HepG2 (cell line): ENCODE data around the gene CTAGE6. TPM values are rescaled to one million over a fixed set of nuclear protein-coding genes. Genes with fewer than 3 reads are reported as not detected.
A peak's percentile ranks its signal among the peaks of the same experiment; 100 is the strongest.
"Not testable (repeated sequence)": the region's sequence is repeated elsewhere in the genome, so short reads cannot be mapped to it uniquely, and the experiment has no call there.

Experiments used
- ATAC-seq: fragments of 200-7000 bp; cut with Tn5 transposase; 3 replicates; pipeline ENCODE4 v1.9.1; 2020; ENCODE audit warnings: mild to moderate bottlenecking, moderate library complexity
- BruUV-seq: library from RNA; stranded (reverse); fragments of 400-500 nt; replicated peaks from 2 replicates; lab custom pipeline; 2021; lab: Mats Ljungman, UMichigan
- CTCF ChIA-PET: fragments of 300-600 bp; formaldehyde crosslinking; extraction: SDS; loops from one replicate; lab custom pipeline; 2021; ENCODE audit warnings: low total read pairs, inconsistent platforms, low intra/inter-chr PET ratio; lab: Yijun Ruan, JAX
- POLR2A ChIA-PET: fragments of 350-600 bp; sonication (Branson Sonifier 250); formaldehyde crosslinking; loops from one replicate; lab custom pipeline; 2020; ENCODE audit warnings: antibody characterized with exemption, inconsistent platforms; lab: Yijun Ruan, JAX
- DNase-seq: peaks from one replicate; pipeline ENCODE4 v3.0.0-alpha.2; 2015; ENCODE audit warnings: low spot score
- FAIRE-seq: peaks from 3 replicates; lab custom pipeline; 2011; peaks lifted over from hg19 to GRCh38; lab: Jason Lieb, UNC
- H2AFZ ChIP-seq: one replicate; pipeline ENCODE4 v1.6.1; 2011; ENCODE audit warnings: low read length, inconsistent platforms
- H3K27ac ChIP-seq: fragments of 300-600 bp; 3 replicates; pipeline ENCODE4 v1.8.0; 2011; ENCODE audit warnings: mixed run types, mild to moderate bottlenecking, mixed read lengths, low read length, inconsistent platforms; ENCODE audit not compliant: insufficient read depth; ENCODE audit errors: extremely low read length
- H3K27me3 ChIP-seq, 2 experiments: fragments of 200-600 bp in 1 of 2; 2 replicates in 1 of 2; 3 replicates in 1 of 2; pipeline versions ENCODE4 v1.6.0 to v1.8.0; 2011; ENCODE audit warnings: low read length in 2 of 2, mild to moderate bottlenecking in 2 of 2, moderate library complexity in 2 of 2, inconsistent platforms in 1 of 2; ENCODE audit not compliant: insufficient read depth in 2 of 2, control insufficient read depth in 1 of 2
- H3K36me3 ChIP-seq, 2 experiments: fragments of 200-600 bp in 1 of 2; replicated peaks in 1 of 2; 2 replicates in 1 of 2; 3 replicates in 1 of 2; pipeline versions ENCODE4 v1.5.1 to v1.8.0; 2011; ENCODE audit warnings: low read length in 2 of 2, inconsistent platforms in 1 of 2; ENCODE audit not compliant: insufficient read depth in 2 of 2, control insufficient read depth in 1 of 2
- H3K4me1 ChIP-seq: 2 replicates; pipeline ENCODE4 v1.5.1; 2012; ENCODE audit warnings: low read length, inconsistent platforms; ENCODE audit not compliant: insufficient read depth
- H3K4me2 ChIP-seq: 2 replicates; pipeline ENCODE4 v1.6.0; 2011; ENCODE audit warnings: low read depth, low read length, inconsistent platforms
- H3K4me3 ChIP-seq, 3 experiments: fragments of 200-600 bp in 1 of 3; sonication (generic), shearing (Covaris generic) in 1 of 3; replicated peaks in 1 of 3; 2 replicates each; pipeline ENCODE4 v1.5.1; 2011 to 2016; ENCODE audit warnings: low read length in 3 of 3, inconsistent platforms in 2 of 3, low read depth in 2 of 3, mild to moderate bottlenecking in 2 of 3, control low read depth in 1 of 3, mixed read lengths in 1 of 3; ENCODE audit not compliant: insufficient read depth in 1 of 3
- H3K79me2 ChIP-seq: one replicate; pipeline ENCODE4 v1.6.1; 2011; ENCODE audit warnings: low read length, inconsistent platforms; ENCODE audit not compliant: insufficient read depth
- H3K9ac ChIP-seq: 2 replicates; pipeline ENCODE4 v1.6.0; 2011; ENCODE audit warnings: mild to moderate bottlenecking, low read depth, low read length, inconsistent platforms; ENCODE audit not compliant: insufficient read depth
- H3K9me3 ChIP-seq: 2 replicates; pipeline ENCODE4 v1.5.1; 2012; ENCODE audit warnings: mild to moderate bottlenecking, low read length
- H4K20me1 ChIP-seq: 2 replicates; pipeline ENCODE4 v1.6.0; 2011; ENCODE audit warnings: inconsistent platforms, mild to moderate bottlenecking, low read length, moderate library complexity; ENCODE audit not compliant: insufficient read depth
- CHD4 ChIP-seq: fragments of 200-600 bp; sonication (generic); IDR thresholded peaks from 2 replicates; pipeline ENCODE4 v1.7.0; 2017; ENCODE audit warnings: mild to moderate bottlenecking, low read length, borderline replicate concordance
- CTCF ChIP-seq: sonication (generic); formaldehyde crosslinking; IDR thresholded peaks from 2 replicates; pipeline ENCODE4 v1.5.0; 2020; ENCODE audit warnings: mild to moderate bottlenecking, missing genetic modification reagents, moderate library complexity
- NFRKB ChIP-seq: fragments of 450-650 bp; IDR thresholded peaks from 2 replicates; pipeline ENCODE4 v1.6.1; 2017
- PREB ChIP-seq: sonication (generic); formaldehyde crosslinking; IDR thresholded peaks from 2 replicates; pipeline ENCODE4 v1.4.0; 2020; ENCODE audit warnings: missing genetic modification reagents
- SMC3 ChIP-seq: IDR thresholded peaks from 2 replicates; pipeline ENCODE4 v1.6.1; 2011; ENCODE audit warnings: low read length, improper control_type of control experiment
- STAG1 ChIP-seq: sonication (generic); formaldehyde crosslinking; IDR thresholded peaks from 2 replicates; pipeline ENCODE4 v1.4.0; 2020; ENCODE audit warnings: missing genetic modification reagents
- ZNF354B ChIP-seq: sonication (generic); formaldehyde crosslinking; IDR thresholded peaks from 2 replicates; pipeline ENCODE4 v1.8.0; 2022; ENCODE audit warnings: mild to moderate bottlenecking, missing genetic modification reagents
- ZNF496 ChIP-seq: sonication (generic); formaldehyde crosslinking; IDR thresholded peaks from 2 replicates; pipeline ENCODE4 v1.8.1; 2023; ENCODE audit warnings: mild to moderate bottlenecking, moderate library complexity, missing genetic modification reagents; ENCODE audit not compliant: insufficient replicate concordance
- ZNF564 ChIP-seq: sonication (generic); formaldehyde crosslinking; IDR thresholded peaks from 2 replicates; pipeline ENCODE4 v1.8.1; 2023; ENCODE audit warnings: mild to moderate bottlenecking, missing genetic modification reagents
- ZNF746 ChIP-seq: sonication (generic); formaldehyde crosslinking; IDR thresholded peaks from 2 replicates; pipeline ENCODE4 v1.8.0; 2022; ENCODE audit warnings: mild to moderate bottlenecking, missing genetic modification reagents
- WGBS: methylation state at CpG from one replicate; pipeline ENCODE4 v1.1.6; 2017; ENCODE audit warnings: low lambda C conversion rate; 5-methylcytosine and 5-hydroxymethylcytosine counted together
- in situ Hi-C: cut with HindIII; loops from 2 replicates; pipeline ENCODE4 v1.10.0; 2017; ENCODE audit warnings: low pct_unique_long_range_greater_than_20kb; ENCODE audit not compliant: extremely low pct_ligation_motif_present
- intact Hi-C: fragments of 100-400 bp; cut with micrococcal nuclease; formaldehyde crosslinking; loops from one replicate; pipeline ENCODE4 v1.10.0; 2022; ENCODE audit not compliant: unreplicated experiment
- polyA plus RNA-seq, 8 experiments: library from polyadenylated mRNA; depleted of rRNA in 3 of 8; stranded (reverse) in 7 of 8; unstranded in 1 of 8; fragments of >200 nt; fragmentation: Illumina TruSeq in 4 of 8; extraction: Trizol in 4 of 8; gene quantifications; 2 replicates each; pipeline versions ENCODE4 v1.2.1 to v1.2.3, GENCODE V29; 2011 to 2016; ENCODE audit warnings: low read depth in 4 of 8, missing spikeins in 1 of 8, mixed read lengths in 1 of 8; ENCODE audit not compliant: insufficient read depth in 1 of 8
- total RNA-seq, 5 experiments: library from RNA; depleted of rRNA; stranded (reverse); fragments of >200 nt; fragmentation: Illumina TruSeq; extraction: Trizol; gene quantifications; 2 replicates each; pipeline ENCODE4 v1.2.3, GENCODE V29; 2016; ENCODE audit warnings: low read depth in 1 of 5
- TF ChIP-seq, protein P1 (sequence below): IDR thresholded peaks from 2 replicates; pipeline ENCODE4 v1.6.1; 2012; ENCODE audit warnings: low read depth, low read length, improper control_type of control experiment
- TF ChIP-seq, protein P2 (sequence below): sonication (generic); formaldehyde crosslinking; IDR thresholded peaks from 2 replicates; pipeline ENCODE4 v1.5.1; 2020; ENCODE audit warnings: mild to moderate bottlenecking, missing genetic modification reagents, moderate library complexity

CTAGE6 gene
- total and polyA plus RNA-seq, 2 of the 13 experiments (the other 11 are each of a cell fraction or from before 2014, with no cell fraction given): 0.09 TPM; not detected in 1

DNA sequence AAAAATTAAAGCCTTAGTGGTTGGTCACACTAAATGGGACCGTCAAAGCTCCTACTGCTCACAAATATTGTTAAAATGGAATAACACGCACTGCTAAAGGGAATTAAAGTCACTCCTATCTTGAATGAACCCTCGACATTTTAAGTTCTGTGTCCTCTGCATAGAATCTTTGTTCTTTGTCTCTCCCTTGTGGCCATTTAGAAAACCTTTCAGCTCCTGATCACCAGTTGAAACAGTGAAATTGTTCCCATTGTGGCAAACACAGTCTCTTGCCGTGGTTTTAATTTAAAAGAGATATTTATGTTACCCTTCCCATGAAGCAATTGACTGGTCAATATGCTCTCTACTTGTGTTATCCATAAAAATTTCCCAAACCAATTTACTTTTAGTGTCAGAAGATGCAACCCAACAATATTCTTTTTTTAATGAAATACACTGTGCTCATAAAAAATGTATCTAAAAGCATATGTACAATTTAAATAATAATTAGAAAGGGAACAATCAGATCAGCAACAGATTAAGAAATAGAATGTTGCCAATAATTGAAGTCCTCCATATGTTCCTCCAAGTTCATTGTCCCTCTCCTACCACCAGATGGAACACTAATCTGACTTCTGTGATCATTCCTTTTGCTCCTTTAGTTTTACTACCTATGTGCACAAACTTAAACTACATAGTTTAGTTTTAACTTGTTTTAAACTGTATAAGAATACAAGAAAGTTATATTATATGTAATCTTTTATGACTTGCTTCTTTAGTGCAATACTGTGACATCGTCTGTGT, 20.3 kb downstream of the CTAGE6 start:
- H2AFZ ChIP-seq, H3K4me3 ChIP-seq, H3K27me3 ChIP-seq, FAIRE-seq, H4K20me1 ChIP-seq, POLR2A ChIA-PET, H3K9ac ChIP-seq, BruUV-seq, H3K79me2 ChIP-seq, intact Hi-C loops, in situ Hi-C loops, H3K4me1 ChIP-seq, CTCF ChIA-PET, H3K4me2 ChIP-seq, H3K36me3 ChIP-seq, H3K9me3 ChIP-seq, H3K27ac ChIP-seq: not testable (repeated sequence)
- ATAC-seq: peak; percentile 84
- 2% methylated on average over 5 of the region's 5 CpGs for WGBS
- peak; percentile 70 for TF ChIP-seq CTCF (CRISPR knock-in tag)
- peak; percentile 67 for TF ChIP-seq STAG1 (CRISPR knock-in tag)
- peak; percentile 47; the same call in 1 of the 2 replicates for TF ChIP-seq SMC3
- peak; percentile 38 for DNase-seq

DNA sequence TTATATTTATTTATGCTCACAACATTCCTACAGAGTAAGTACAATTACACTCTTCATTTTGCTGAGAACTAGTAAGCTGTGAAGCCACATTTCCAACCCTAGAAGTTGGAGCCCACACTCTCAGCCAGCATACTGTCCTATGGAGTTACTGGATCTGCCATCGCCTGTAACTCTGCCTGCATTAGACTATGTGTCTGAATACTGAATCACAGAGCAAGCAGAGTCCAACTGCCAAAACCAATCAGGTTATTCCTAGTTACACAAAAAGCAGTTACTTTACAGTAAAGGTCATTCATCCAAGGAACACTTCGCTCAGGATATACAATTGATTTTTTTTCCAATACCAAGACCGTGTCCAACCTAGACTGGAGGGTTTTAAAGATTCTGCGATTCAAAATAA, 21.5 kb downstream of the CTAGE6 start:
- Histone ChIP-seq H3K27me3 (no peaks in the 10 kb centered on the region), H3K79me2 (no peaks in the 10 kb centered on the region), H3K9ac (no peak overlapping the region), H3K4me3 (no peak overlapping the region), H3K4me2 (no peak overlapping the region), H3K36me3 (no peaks in the 10 kb centered on the region), H3K27ac (no peak overlapping the region), H2AFZ (no peak overlapping the region), H3K4me1 (no peaks in the 10 kb centered on the region), H3K9me3 (no peaks in the 10 kb centered on the region), H4K20me1 (no peaks in the 10 kb centered on the region)
- intact Hi-C loops (no loop called here), in situ Hi-C loops (no loop called here)
- FAIRE-seq (no peak), DNase-seq (no peak), ATAC-seq (no peak)
- ChIA-PET POLR2A (no interaction called here), CTCF (no interaction called here)
- WGBS: 49% methylated on average over 4 of the region's 4 CpGs
- BruUV-seq: no TSS peak
- TF ChIP-seq, protein P1, sequence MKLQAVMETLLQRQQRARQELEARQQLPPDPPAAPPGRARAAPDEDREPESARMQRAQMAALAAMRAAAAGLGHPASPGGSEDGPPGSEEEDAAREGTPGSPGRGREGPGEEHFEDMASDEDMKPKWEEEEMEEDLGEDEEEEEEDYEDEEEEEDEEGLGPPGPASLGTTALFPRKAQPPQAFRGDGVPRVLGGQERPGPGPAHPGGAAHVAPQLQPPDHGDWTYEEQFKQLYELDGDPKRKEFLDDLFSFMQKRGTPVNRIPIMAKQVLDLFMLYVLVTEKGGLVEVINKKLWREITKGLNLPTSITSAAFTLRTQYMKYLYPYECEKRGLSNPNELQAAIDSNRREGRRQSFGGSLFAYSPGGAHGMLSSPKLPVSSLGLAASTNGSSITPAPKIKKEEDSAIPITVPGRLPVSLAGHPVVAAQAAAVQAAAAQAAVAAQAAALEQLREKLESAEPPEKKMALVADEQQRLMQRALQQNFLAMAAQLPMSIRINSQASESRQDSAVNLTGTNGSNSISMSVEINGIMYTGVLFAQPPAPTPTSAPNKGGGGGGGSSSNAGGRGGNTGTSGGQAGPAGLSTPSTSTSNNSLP: no peak
- TF ChIP-seq, protein P2, sequence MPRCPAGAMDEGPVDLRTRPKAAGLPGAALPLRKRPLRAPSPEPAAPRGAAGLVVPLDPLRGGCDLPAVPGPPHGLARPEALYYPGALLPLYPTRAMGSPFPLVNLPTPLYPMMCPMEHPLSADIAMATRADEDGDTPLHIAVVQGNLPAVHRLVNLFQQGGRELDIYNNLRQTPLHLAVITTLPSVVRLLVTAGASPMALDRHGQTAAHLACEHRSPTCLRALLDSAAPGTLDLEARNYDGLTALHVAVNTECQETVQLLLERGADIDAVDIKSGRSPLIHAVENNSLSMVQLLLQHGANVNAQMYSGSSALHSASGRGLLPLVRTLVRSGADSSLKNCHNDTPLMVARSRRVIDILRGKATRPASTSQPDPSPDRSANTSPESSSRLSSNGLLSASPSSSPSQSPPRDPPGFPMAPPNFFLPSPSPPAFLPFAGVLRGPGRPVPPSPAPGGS (CRISPR knock-in tag): no peak
- TF ChIP-seq ZNF354B (CRISPR knock-in tag) (no peak), NFRKB (no peak), ZNF496 (CRISPR knock-in tag) (no peak), PREB (no peak), CHD4 (no peak), ZNF564 (no peak), ZNF746 (CRISPR knock-in tag) (no peak)
